Osteocyte (in vitro differentiated cells): ENCODE results near the gene SAMD10. TPM values are rescaled to one million over a fixed set of nuclear protein-coding genes. Genes with fewer than 3 reads are reported as not detected.

ENCODE experiments used
- DNase-seq: peaks from one replicate; pipeline ENCODE4 v3.0.0; 2021; ENCODE audit warnings: mixed read lengths; ENCODE audit not compliant: unreplicated experiment; ENCODE audit errors: extremely low spot score
- H3K27ac Mint-ChIP-seq: one replicate; pipeline ENCODE4 v1.8.0; 2021; ENCODE audit warnings: mild to moderate bottlenecking, mixed read lengths; ENCODE audit not compliant: unreplicated experiment
- H3K27me3 Mint-ChIP-seq: one replicate; pipeline ENCODE4 v1.8.0; 2021; ENCODE audit warnings: mixed read lengths; ENCODE audit not compliant: unreplicated experiment
- H3K36me3 Mint-ChIP-seq: one replicate; pipeline ENCODE4 v1.8.0; 2021; ENCODE audit warnings: mixed read lengths; ENCODE audit not compliant: unreplicated experiment
- H3K4me1 Mint-ChIP-seq: one replicate; pipeline ENCODE4 v1.8.0; 2021; ENCODE audit warnings: mixed read lengths; ENCODE audit not compliant: unreplicated experiment
- H3K4me3 Mint-ChIP-seq: one replicate; pipeline ENCODE4 v1.8.0; 2021; ENCODE audit warnings: mild to moderate bottlenecking, moderate library complexity, mixed read lengths; ENCODE audit not compliant: unreplicated experiment
- H3K9me3 Mint-ChIP-seq: one replicate; pipeline ENCODE4 v1.8.0; 2021; ENCODE audit warnings: mixed read lengths; ENCODE audit not compliant: unreplicated experiment
- CTCF ChIP-seq: fragments of 200-600 bp; sonication (generic); IDR thresholded peaks from 2 replicates; pipeline ENCODE4 v1.5.0; 2021; ENCODE audit warnings: antibody characterized with exemption, mild to moderate bottlenecking, moderate library complexity
- total RNA-seq: library from RNA; stranded (reverse); gene quantifications from 2 replicates; pipeline ENCODE4 v1.2.1, GENCODE V29; 2021

SAMD10 gene
- total RNA-seq, 1 donor from 2014 or later, result 3.7 TPM

DNA sequence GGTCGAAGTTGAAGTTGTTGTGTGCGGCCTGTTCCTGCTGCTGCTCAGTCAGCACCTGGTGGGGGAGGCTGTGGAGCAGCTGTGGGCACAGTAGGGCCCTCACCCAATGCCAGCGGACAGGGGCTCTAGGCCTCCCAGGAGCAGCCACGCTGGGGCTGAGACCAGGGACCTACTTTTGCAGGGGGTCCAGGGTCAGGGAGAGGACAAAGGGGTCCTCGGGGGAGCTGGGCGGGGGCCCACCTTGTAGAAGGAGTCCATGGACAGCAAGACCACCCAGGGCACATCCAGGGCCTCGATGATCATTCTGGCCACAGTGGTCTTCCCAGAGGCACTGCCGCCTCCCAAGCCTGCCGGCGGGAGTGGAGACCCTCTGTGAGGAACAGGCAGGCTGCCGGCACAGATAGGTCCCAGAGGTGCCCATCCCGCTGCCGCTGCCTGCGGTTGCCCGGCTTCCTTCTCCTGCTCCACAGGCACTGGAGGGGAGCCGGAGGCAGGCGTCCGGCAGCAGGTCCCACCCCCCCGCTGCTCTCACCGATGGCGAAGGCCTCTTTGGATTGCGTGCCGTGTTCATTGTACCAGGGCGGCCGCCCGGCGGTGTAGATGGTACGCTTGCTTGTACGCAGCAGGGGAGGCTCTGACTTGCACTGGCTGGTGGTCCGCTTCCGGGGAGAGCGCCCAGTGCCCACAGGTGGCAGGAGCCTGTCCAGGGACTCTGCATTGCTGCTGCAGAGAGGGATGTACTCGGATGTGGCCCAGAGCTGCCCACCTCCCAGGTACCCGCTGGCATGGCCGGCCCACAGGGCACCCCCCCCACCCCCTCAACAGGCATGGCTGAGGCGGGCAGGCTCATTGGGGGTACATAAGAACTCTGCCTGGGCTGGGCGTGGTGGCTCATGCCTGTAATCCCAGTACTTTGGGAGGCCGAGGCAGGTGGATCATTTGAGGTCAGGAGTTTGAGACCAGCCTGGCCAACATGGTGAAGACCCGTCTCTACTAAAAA, 33.2 kb downstream of the SAMD10 start:
- no peak overlapping the region for H3K4me3 Mint-ChIP-seq

GRCh38 chr20:63945031-63945658, 34.3 kb downstream of the SAMD10 start:
- TF ChIP-seq CTCF, result no peak
- Mint-ChIP-seq H3K4me3 (no peak overlapping the region), H3K9me3 (no peaks in the 10 kb centered on the region), H3K4me1 (peaks cover 30% of the 10 kb centered on the region), H3K27ac (no peak overlapping the region), H3K36me3 (no peaks in the 10 kb centered on the region), H3K27me3 (no peaks in the 10 kb centered on the region)
- no peak for DNase-seq

More for the DNA sequence above, 33.2 kb downstream of the SAMD10 start:
- DNase-seq, result no peak
- H3K27me3 Mint-ChIP-seq, result no peaks in the 10 kb centered on the region
- H3K4me1 Mint-ChIP-seq, result peaks cover 34% of the 10 kb centered on the region
- no peaks in the 10 kb centered on the region for H3K9me3 Mint-ChIP-seq
- peak overlapping the region; percentile 41 for H3K27ac Mint-ChIP-seq
- H3K36me3 Mint-ChIP-seq, result no peaks in the 10 kb centered on the region
- no peak for TF ChIP-seq CTCF

GRCh38 chr20:63944078-63944941, 35.1 kb downstream of the SAMD10 start:
- H3K27ac Mint-ChIP-seq, result no peak overlapping the region
- no peak for DNase-seq
- no peaks in the 10 kb centered on the region for H3K27me3 Mint-ChIP-seq
- peaks cover 24% of the 10 kb centered on the region for H3K4me1 Mint-ChIP-seq
- H3K36me3 Mint-ChIP-seq, result no peaks in the 10 kb centered on the region
- no peak for TF ChIP-seq CTCF
- no peak overlapping the region for H3K4me3 Mint-ChIP-seq
- H3K9me3 Mint-ChIP-seq, result no peaks in the 10 kb centered on the region

DNA sequence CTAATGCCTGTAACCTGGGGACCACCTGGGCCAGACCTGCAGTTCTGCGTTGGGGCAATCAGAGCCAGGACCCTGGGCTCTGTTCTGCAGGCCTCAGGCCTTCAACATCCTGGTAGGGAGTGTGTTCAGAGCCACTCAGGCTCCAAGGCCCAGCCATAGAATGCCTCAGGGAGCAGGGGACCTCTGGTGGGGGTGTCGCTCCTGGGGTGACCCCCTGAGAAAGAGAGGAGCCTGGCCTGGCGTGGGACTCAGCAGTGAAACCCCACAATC, 35.7 kb downstream of the SAMD10 start:
- Mint-ChIP-seq H3K9me3 (no peaks in the 10 kb centered on the region), H3K36me3 (no peaks in the 10 kb centered on the region), H3K27me3 (no peaks in the 10 kb centered on the region), H3K4me3 (no peak overlapping the region), H3K4me1 (peaks cover 18% of the 10 kb centered on the region), H3K27ac (no peak overlapping the region)
- no peak for DNase-seq
- TF ChIP-seq CTCF, result no peak
